ENCODE data around the gene SP6.

Gene SP6

GRCh38 chr17:47850692-47851573, at the start of gene SP6:
Gene SP6 (minus strand): TSS chr17:47851163. CDS start chr17:47848429, 2,734 bp downstream.
- no peak for DNase-seq (ENCODE audit: low read depth)
- peak within 1 kb of the TSS; percentile 50 for H3K4me3 ChIP-seq (ENCODE audit: control insufficient read depth, low read depth, low read length)
- TF ChIP-seq CTCF (IDR thresholded peaks at IDR 0.05; ENCODE audit: control insufficient read depth, insufficient read depth, low read depth, low read length, missing control alignments), result peak; percentile 12

GRCh38 chr17:47899643-47900042, 48.7 kb upstream of the SP6 start:
- DNase-seq (ENCODE audit: low read depth), result no peak
- no peak overlapping the region for H3K4me3 ChIP-seq (ENCODE audit: control insufficient read depth, low read depth, low read length)
- no peak for TF ChIP-seq CTCF (IDR thresholded peaks at IDR 0.05; ENCODE audit: control insufficient read depth, insufficient read depth, low read depth, low read length, missing control alignments)

- DNase-seq (ENCODE audit: low read depth), result no peak
- H3K4me3 ChIP-seq (ENCODE audit: control insufficient read depth, low read depth, low read length), result no peak overlapping the region
- no peak for TF ChIP-seq CTCF (IDR thresholded peaks at IDR 0.05; ENCODE audit: control insufficient read depth, insufficient read depth, low read depth, low read length, missing control alignments)
Measured at GRCh38 chr17:47898241-47898640, 47.3 kb upstream of the SP6 start.

GRCh38 chr17:47897561-47897960, 46.6 kb upstream of the SP6 start:
- H3K4me3 ChIP-seq (ENCODE audit: control insufficient read depth, low read depth, low read length), result no peak overlapping the region
- TF ChIP-seq CTCF (IDR thresholded peaks at IDR 0.05; ENCODE audit: control insufficient read depth, insufficient read depth, low read depth, low read length, missing control alignments), result no peak
- DNase-seq (ENCODE audit: low read depth), result no peak

GRCh38 chr17:47896672-47897490, 45.9 kb upstream of the SP6 start:
- DNase-seq (ENCODE audit: low read depth), result no peak
- no peak for TF ChIP-seq CTCF (IDR thresholded peaks at IDR 0.05; ENCODE audit: control insufficient read depth, insufficient read depth, low read depth, low read length, missing control alignments)
- peak overlapping the region; percentile 85 for H3K4me3 ChIP-seq (ENCODE audit: control insufficient read depth, low read depth, low read length)

- no peak for TF ChIP-seq CTCF (IDR thresholded peaks at IDR 0.05; ENCODE audit: control insufficient read depth, insufficient read depth, low read depth, low read length, missing control alignments)
- peak; percentile 100 for DNase-seq (ENCODE audit: low read depth)
- H3K4me3 ChIP-seq (ENCODE audit: control insufficient read depth, low read depth, low read length), result peak within 1 kb of the TSS; percentile 96
Measured at GRCh38 chr17:47895856-47896671, 45.1 kb upstream of the SP6 start, which contains the start of gene SP2. Gene SP2 (plus strand): TSS chr17:47896236. CDS start chr17:47896287, 51 bp downstream.
